ENCODE results near the gene CD164L2.

DNA sequence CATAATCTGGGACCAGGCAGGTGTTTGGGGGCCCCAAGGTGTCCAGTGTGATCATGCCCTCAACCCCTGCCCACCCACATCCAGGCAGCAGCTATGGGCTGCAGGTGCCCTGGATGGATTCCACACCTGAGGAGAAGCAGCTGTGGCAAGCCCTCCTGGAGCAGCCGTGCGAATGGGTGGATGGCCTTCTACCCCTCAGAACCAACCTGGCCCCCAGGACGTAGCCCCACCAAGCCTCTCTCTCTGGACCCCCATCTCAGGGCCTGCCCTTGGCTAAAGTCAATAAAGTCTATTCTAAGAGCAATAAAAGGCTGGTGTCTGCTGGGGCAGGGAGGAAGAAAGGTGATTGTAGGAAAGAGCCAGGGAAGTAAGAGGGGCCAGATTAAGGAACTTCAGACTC lies 29.5 kb downstream of the CD164L2 start:
- TF ChIP-seq, protein P1, sequence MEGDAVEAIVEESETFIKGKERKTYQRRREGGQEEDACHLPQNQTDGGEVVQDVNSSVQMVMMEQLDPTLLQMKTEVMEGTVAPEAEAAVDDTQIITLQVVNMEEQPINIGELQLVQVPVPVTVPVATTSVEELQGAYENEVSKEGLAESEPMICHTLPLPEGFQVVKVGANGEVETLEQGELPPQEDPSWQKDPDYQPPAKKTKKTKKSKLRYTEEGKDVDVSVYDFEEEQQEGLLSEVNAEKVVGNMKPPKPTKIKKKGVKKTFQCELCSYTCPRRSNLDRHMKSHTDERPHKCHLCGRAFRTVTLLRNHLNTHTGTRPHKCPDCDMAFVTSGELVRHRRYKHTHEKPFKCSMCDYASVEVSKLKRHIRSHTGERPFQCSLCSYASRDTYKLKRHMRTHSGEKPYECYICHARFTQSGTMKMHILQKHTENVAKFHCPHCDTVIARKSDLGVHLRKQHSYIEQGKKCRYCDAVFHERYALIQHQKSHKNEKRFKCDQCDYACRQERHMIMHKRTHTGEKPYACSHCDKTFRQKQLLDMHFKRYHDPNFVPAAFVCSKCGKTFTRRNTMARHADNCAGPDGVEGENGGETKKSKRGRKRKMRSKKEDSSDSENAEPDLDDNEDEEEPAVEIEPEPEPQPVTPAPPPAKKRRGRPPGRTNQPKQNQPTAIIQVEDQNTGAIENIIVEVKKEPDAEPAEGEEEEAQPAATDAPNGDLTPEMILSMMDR (IDR thresholded peaks at IDR 0.05; ENCODE audit: low read depth, low read length): no peak
- no peak for TF ChIP-seq EZH2phosphoT487 (IDR thresholded peaks at IDR 0.05; ENCODE audit: low read depth)
